GM12864 (cell line): ENCODE measurements around the gene IL21R.

ENCODE experiments used
- DNase-seq: peaks from one replicate; pipeline ENCODE4 v3.0.0-alpha.2; 2011; ENCODE audit warnings: low read depth
- H3K4me3 ChIP-seq: 2 replicates; pipeline ENCODE4 v1.5.1; 2011; ENCODE audit warnings: mild to moderate bottlenecking, low read depth, low read length, control low read depth
- TF ChIP-seq, protein P1 (sequence below): IDR thresholded peaks from 2 replicates; pipeline ENCODE4 v1.5.1; 2011; ENCODE audit warnings: low read depth, mild to moderate bottlenecking, moderate library complexity, low read length, control low read depth, inconsistent platforms; ENCODE audit errors: missing control alignments

The IL21R gene

DNA sequence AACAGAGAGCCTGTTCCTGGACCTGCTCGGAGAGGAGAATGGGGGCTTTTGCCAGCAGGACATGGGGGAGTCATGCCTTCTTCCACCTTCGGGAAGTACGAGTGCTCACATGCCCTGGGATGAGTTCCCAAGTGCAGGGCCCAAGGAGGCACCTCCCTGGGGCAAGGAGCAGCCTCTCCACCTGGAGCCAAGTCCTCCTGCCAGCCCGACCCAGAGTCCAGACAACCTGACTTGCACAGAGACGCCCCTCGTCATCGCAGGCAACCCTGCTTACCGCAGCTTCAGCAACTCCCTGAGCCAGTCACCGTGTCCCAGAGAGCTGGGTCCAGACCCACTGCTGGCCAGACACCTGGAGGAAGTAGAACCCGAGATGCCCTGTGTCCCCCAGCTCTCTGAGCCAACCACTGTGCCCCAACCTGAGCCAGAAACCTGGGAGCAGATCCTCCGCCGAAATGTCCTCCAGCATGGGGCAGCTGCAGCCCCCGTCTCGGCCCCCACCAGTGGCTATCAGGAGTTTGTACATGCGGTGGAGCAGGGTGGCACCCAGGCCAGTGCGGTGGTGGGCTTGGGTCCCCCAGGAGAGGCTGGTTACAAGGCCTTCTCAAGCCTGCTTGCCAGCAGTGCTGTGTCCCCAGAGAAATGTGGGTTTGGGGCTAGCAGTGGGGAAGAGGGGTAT, 39.3 kb upstream of the IL21R start:
- H3K4me3 ChIP-seq, result no peak overlapping the region
- TF ChIP-seq, protein P1, sequence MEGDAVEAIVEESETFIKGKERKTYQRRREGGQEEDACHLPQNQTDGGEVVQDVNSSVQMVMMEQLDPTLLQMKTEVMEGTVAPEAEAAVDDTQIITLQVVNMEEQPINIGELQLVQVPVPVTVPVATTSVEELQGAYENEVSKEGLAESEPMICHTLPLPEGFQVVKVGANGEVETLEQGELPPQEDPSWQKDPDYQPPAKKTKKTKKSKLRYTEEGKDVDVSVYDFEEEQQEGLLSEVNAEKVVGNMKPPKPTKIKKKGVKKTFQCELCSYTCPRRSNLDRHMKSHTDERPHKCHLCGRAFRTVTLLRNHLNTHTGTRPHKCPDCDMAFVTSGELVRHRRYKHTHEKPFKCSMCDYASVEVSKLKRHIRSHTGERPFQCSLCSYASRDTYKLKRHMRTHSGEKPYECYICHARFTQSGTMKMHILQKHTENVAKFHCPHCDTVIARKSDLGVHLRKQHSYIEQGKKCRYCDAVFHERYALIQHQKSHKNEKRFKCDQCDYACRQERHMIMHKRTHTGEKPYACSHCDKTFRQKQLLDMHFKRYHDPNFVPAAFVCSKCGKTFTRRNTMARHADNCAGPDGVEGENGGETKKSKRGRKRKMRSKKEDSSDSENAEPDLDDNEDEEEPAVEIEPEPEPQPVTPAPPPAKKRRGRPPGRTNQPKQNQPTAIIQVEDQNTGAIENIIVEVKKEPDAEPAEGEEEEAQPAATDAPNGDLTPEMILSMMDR, result no peak
- DNase-seq, result no peak

DNA sequence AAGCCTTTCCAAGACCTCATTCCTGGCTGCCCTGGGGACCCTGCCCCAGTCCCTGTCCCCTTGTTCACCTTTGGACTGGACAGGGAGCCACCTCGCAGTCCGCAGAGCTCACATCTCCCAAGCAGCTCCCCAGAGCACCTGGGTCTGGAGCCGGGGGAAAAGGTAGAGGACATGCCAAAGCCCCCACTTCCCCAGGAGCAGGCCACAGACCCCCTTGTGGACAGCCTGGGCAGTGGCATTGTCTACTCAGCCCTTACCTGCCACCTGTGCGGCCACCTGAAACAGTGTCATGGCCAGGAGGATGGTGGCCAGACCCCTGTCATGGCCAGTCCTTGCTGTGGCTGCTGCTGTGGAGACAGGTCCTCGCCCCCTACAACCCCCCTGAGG, 38.7 kb upstream of the IL21R start:
- TF ChIP-seq, protein P1, result no peak
- no peak overlapping the region for H3K4me3 ChIP-seq
- DNase-seq, result no peak

DNA sequence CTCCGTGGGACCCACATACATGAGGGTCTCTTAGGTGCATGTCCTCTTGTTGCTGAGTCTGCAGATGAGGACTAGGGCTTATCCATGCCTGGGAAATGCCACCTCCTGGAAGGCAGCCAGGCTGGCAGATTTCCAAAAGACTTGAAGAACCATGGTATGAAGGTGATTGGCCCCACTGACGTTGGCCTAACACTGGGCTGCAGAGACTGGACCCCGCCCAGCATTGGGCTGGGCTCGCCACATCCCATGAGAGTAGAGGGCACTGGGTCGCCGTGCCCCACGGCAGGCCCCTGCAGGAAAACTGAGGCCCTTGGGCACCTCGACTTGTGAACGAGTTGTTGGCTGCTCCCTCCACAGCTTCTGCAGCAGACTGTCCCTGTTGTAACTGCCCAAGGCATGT, 38.2 kb upstream of the IL21R start:
- H3K4me3 ChIP-seq, result no peak overlapping the region
- DNase-seq, result no peak
- TF ChIP-seq, protein P1, result no peak

DNA sequence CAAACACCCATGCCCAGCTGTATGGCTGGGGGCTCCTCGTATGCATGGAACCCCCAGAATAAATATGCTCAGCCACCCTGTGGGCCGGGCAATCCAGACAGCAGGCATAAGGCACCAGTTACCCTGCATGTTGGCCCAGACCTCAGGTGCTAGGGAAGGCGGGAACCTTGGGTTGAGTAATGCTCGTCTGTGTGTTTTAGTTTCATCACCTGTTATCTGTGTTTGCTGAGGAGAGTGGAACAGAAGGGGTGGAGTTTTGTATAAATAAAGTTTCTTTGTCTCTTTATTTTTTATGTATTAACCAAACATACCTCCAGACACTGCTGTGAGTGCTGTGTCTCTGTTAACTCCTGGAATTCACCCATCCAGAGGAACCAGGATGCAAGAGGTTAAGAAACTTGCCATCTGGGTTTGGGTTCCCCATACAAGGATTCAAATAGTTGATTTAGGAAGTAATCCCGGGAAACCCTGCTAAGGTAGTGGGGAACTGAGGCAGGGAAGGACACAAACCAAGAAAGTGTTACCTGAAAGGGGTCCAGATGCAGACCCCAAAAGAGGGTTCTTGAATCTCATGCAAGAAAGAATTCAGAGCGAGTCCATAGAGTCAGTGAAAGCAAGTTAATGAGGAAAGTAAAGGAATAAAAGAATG, 37.4 kb upstream of the IL21R start:
- H3K4me3 ChIP-seq, result no peak overlapping the region
- TF ChIP-seq, protein P1, result no peak

DNA sequence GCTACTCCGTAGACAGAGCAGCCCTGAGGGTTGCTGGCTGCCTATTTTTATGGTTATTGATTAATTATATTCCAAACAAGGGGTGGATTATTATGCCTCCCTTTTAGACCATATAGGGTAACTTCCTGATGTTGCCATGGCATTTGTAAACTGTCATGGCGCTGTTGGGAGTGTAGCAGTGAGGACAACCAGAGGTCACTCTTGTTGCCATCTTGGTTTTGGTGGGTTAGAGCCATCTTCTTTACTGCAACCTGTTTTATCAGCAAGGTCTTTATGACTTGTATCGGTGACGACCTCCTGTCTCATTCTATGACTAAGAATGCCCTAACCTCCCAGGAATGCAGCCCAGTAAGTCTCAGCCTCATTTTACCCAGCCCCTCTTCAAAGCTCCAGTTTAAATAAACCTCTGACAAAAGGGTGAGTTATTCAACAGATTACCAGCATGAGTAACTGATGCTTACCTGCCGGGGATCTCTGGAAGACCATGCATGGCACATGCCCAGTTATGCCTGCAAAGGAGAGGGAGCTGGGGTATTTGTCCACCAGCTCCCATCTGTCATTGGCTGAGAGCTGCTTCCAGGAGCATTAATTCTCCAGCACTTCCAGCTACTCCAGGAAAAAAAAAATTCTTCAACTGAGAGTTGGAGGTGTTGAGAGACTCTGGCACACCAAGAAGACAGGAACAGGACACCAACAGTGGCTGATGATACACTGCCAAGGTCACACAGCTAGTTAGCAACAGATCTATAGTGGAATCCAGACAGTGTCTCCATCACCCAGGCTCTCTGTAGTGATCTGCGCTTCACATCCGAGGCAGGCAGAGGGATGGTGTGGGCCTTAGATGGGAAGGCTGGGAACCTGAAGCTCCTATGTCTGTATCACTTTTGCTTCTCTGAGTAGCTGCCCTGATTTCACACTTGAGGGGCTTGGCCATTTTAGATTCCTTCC, 36.6 kb upstream of the IL21R start:
- TF ChIP-seq, protein P1, result no peak
- DNase-seq, result no peak
- no peak overlapping the region for H3K4me3 ChIP-seq

More for the DNA sequence above, 37.4 kb upstream of the IL21R start:
- no peak for DNase-seq

DNA sequence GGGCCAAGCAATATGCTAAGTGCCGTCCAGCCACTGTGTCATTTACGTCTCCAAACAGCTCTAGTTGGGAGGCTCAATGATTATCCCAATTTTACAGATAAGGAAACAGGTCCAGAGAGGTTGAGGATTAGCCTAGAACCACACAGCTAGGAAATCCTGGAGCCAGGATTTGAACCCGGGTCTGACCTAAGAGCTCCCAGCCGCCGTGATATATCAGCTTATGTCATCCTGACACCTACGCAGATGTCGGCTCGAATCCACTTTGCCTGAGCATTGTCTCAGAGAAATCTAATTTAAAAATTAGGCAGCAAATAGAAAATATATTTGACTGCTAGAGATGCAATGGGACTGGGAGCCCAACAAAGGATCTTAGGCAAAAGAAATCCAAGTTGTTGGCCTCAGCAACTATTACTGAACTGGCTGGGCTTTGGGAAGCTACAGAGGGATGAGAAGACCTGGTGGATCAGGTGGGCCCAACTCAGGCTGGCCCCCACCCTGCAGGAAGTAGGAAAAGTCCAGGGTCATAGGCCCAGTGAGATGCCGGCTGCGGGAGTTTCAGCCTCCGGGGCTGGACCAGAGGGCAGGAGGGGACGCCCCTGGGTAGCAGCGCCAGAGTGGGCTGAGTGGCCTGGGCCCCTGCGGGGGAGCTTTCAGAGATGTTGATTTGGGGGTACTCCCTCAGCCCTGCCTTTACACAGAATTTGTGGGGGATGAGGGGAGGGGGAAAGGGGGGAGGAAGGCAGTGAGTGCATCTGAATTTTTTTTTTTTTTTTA, 35.1 kb upstream of the IL21R start:
- H3K4me3 ChIP-seq, result no peak overlapping the region
- TF ChIP-seq, protein P1, result no peak
- DNase-seq, result no peak
